Right atrium auricular region (tissue), 2 donors: Measurements from ENCODE around the gene CYP19A1. TPM values are rescaled to one million over a fixed set of nuclear protein-coding genes. Genes with fewer than 3 reads are reported as not detected.

Experiments
- DNase-seq: peaks from one replicate; pipeline ENCODE4 v3.0.0-alpha.2; 2019; ENCODE audit warnings: low spot score
- H3K27ac ChIP-seq, 2 donors: fragments of 200-600 bp; sonication (generic); 1 replicate in 1 of 2; 2 replicates in 1 of 2; pipeline ENCODE4 v1.5.1; 2016 to 2019
- H3K27me3 ChIP-seq, 2 donors: fragments of 200-600 bp; sonication (generic); one replicate each; pipeline versions ENCODE4 v1.5.1 to v1.6.0; 2017 to 2019
- H3K36me3 ChIP-seq: fragments of 200-600 bp; sonication (generic); one replicate; pipeline ENCODE4 v1.5.1; 2016
- H3K4me1 ChIP-seq, 2 donors: fragments of 200-600 bp; sonication (generic); one replicate each; pipeline versions ENCODE4 v1.5.1 to v1.6.0; 2017 to 2019
- H3K4me3 ChIP-seq, 2 donors: fragments of 200-600 bp; sonication (generic); 1 replicate in 1 of 2; 2 replicates in 1 of 2; pipeline ENCODE4 v1.5.1; 2017 to 2019; ENCODE audit warnings: mild to moderate bottlenecking in 1 of 2, moderate library complexity in 1 of 2
- H3K9me3 ChIP-seq, 2 donors: fragments of 200-600 bp; sonication (generic); one replicate each; pipeline ENCODE4 v1.5.1; 2019
- total RNA-seq, 2 donors: library from RNA; depleted of rRNA; stranded (reverse); fragments of >200 nt; gene quantifications; one replicate each; pipeline ENCODE4 v1.1.0, GENCODE V29; 2016
- TF ChIP-seq, protein P1 (sequence below), 2 donors: fragments of 200-600 bp; sonication (generic); IDR thresholded peaks; one replicate each; pipeline ENCODE4 v1.5.1; 2019; ENCODE audit warnings: antibody characterized with exemption in 2 of 2

Gene CYP19A1
- total RNA-seq, 2 donors from 2014 or later = 2.4 TPM; not detected in 1

DNA sequence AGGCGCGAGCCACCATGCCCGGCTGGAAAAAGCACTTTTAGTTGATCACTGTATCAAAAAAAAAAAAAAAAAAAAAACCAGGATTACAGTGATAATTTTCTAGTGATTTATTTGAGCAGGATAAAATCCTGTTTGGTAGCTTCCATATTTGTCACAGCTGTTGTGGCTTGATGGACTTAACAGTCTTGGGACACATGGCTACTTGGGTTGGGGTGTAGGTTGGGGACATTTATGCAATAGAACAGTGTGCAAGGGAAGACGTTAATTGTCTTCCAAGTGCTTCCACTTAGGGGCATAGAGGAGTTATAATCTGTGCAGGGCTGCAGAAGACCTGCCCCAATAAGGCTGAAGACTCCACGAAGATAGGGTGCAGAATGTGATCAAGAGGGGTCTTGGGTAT, 136.8 kb downstream of the CYP19A1 start:
- H3K36me3 ChIP-seq = no peaks in the 10 kb centered on the region
- H3K27ac ChIP-seq = no peak overlapping the region
- no peak for DNase-seq
- no peaks in the 10 kb centered on the region for H3K9me3 ChIP-seq
- TF ChIP-seq, protein P1, sequence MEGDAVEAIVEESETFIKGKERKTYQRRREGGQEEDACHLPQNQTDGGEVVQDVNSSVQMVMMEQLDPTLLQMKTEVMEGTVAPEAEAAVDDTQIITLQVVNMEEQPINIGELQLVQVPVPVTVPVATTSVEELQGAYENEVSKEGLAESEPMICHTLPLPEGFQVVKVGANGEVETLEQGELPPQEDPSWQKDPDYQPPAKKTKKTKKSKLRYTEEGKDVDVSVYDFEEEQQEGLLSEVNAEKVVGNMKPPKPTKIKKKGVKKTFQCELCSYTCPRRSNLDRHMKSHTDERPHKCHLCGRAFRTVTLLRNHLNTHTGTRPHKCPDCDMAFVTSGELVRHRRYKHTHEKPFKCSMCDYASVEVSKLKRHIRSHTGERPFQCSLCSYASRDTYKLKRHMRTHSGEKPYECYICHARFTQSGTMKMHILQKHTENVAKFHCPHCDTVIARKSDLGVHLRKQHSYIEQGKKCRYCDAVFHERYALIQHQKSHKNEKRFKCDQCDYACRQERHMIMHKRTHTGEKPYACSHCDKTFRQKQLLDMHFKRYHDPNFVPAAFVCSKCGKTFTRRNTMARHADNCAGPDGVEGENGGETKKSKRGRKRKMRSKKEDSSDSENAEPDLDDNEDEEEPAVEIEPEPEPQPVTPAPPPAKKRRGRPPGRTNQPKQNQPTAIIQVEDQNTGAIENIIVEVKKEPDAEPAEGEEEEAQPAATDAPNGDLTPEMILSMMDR (IDR thresholded peaks at IDR 0.05) = no peak
- H3K4me1 ChIP-seq = no peaks in the 10 kb centered on the region
- H3K4me3 ChIP-seq = no peak overlapping the region
- H3K27me3 ChIP-seq = no peaks in the 10 kb centered on the region

- Histone ChIP-seq H3K4me3 (no peak overlapping the region), H3K9me3 (no peaks in the 10 kb centered on the region), H3K4me1 (no peaks in the 10 kb centered on the region), H3K27ac (no peak overlapping the region), H3K27me3 (no peaks in the 10 kb centered on the region), H3K36me3 (no peaks in the 10 kb centered on the region)
- TF ChIP-seq, protein P1 (IDR thresholded peaks at IDR 0.05) = no peak
- no peak for DNase-seq
These were observed 137.6 kb downstream of the CYP19A1 start for GRCh38 chr15:51200792-51201191.

- H3K4me1 ChIP-seq = no peaks in the 10 kb centered on the region
These were observed 138.9 kb downstream of the CYP19A1 start for GRCh38 chr15:51199541-51199940.

GRCh38 chr15:51198701-51199232, 139.6 kb downstream of the CYP19A1 start:
- H3K4me1 ChIP-seq = no peaks in the 10 kb centered on the region
- TF ChIP-seq, protein P1 (IDR thresholded peaks at IDR 0.05) = no peak
- no peaks in the 10 kb centered on the region for H3K9me3 ChIP-seq
- no peaks in the 10 kb centered on the region for H3K36me3 ChIP-seq
- H3K4me3 ChIP-seq = no peak overlapping the region
- no peaks in the 10 kb centered on the region for H3K27me3 ChIP-seq
- no peak for DNase-seq
- no peak overlapping the region for H3K27ac ChIP-seq

More at GRCh38 chr15:51199541-51199940, 138.9 kb downstream of the CYP19A1 start:
- Histone ChIP-seq H3K9me3 (no peaks in the 10 kb centered on the region), H3K36me3 (no peaks in the 10 kb centered on the region), H3K27me3 (no peaks in the 10 kb centered on the region), H3K27ac (no peak overlapping the region), H3K4me3 (no peak overlapping the region)
- TF ChIP-seq, protein P1 (IDR thresholded peaks at IDR 0.05) = no peak
- DNase-seq = no peak

- no peak overlapping the region for H3K27ac ChIP-seq
These were observed 142.9 kb downstream of the CYP19A1 start for GRCh38 chr15:51195459-51195858.

More at GRCh38 chr15:51195459-51195858, 142.9 kb downstream of the CYP19A1 start:
- TF ChIP-seq, protein P1 (IDR thresholded peaks at IDR 0.05) = no peak
- Histone ChIP-seq H3K36me3 (no peaks in the 10 kb centered on the region), H3K27me3 (no peaks in the 10 kb centered on the region), H3K9me3 (no peaks in the 10 kb centered on the region), H3K4me3 (no peak overlapping the region), H3K4me1 (peaks cover 0 to 9% of the 10 kb centered on the region in 2 donors)
- no peak for DNase-seq
